ENCODE measurements around the gene PUDP.
"Not testable (repeated sequence)": the region's sequence is repeated elsewhere in the genome, so short reads cannot be mapped to it uniquely, and the experiment has no call there.

PUDP gene

GRCh38 chrX:7108030-7108429 is 39.9 kb downstream of the PUDP start:
- no peak overlapping the region for H3K4me3 ChIP-seq (ENCODE audit: control insufficient read depth, low read depth, low read length)
- TF ChIP-seq, protein P1, sequence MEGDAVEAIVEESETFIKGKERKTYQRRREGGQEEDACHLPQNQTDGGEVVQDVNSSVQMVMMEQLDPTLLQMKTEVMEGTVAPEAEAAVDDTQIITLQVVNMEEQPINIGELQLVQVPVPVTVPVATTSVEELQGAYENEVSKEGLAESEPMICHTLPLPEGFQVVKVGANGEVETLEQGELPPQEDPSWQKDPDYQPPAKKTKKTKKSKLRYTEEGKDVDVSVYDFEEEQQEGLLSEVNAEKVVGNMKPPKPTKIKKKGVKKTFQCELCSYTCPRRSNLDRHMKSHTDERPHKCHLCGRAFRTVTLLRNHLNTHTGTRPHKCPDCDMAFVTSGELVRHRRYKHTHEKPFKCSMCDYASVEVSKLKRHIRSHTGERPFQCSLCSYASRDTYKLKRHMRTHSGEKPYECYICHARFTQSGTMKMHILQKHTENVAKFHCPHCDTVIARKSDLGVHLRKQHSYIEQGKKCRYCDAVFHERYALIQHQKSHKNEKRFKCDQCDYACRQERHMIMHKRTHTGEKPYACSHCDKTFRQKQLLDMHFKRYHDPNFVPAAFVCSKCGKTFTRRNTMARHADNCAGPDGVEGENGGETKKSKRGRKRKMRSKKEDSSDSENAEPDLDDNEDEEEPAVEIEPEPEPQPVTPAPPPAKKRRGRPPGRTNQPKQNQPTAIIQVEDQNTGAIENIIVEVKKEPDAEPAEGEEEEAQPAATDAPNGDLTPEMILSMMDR (IDR thresholded peaks at IDR 0.05; ENCODE audit: control insufficient read depth, insufficient read depth, low read depth, low read length, missing control alignments): no peak
- no peak for DNase-seq (ENCODE audit: low read depth)

DNA sequence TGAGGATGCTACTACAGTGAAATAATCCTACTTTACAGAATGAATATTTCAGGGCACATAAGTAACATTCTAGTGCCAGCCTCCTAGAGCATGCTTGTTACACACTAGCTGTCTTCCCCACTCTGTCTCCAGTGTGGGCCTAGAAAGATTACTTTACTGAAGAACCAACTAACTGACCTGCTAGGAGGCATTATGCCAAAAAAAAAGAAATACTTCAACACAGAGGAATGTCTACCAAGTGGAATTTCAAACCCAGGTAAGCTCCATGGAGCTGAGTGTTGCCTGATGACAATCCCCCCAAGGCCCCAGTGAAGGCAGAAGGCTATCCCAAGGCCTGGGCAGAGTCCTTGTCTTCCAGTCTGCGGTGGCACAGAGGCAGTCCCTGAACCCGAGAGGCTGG is 41.3 kb downstream of the PUDP start:
- DNase-seq (ENCODE audit: low read depth): no peak
- TF ChIP-seq, protein P1 (IDR thresholded peaks at IDR 0.05; ENCODE audit: control insufficient read depth, insufficient read depth, low read depth, low read length, missing control alignments): no peak
- no peak overlapping the region for H3K4me3 ChIP-seq (ENCODE audit: control insufficient read depth, low read depth, low read length)

GRCh38 chrX:7102119-7102518 is 45.8 kb downstream of the PUDP start:
- TF ChIP-seq, protein P1 (IDR thresholded peaks at IDR 0.05; ENCODE audit: control insufficient read depth, insufficient read depth, low read depth, low read length, missing control alignments): no peak

DNA sequence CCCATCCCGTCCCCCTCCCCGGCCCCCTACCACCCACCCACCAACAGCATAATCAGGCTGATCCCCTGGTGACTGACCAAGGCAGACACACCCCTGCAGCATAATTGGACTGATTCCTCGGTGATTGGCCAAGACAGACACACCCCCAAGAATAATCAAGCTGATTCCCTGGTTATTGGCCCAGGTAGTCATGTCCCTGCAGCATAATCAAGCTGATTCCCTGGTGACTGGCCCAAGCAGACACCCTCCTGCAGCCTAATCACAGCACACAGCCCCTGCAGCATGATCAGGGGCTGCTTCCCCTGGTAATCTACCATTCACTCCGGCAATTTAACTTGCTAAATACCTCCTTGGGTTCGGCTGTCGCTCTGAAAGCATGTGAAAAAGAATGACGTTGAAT is 47.9 kb downstream of the PUDP start:
- TF ChIP-seq, protein P1 (IDR thresholded peaks at IDR 0.05; ENCODE audit: control insufficient read depth, insufficient read depth, low read depth, low read length, missing control alignments): no peak
- no peak overlapping the region for H3K4me3 ChIP-seq (ENCODE audit: control insufficient read depth, low read depth, low read length)

More at GRCh38 chrX:7102119-7102518, 45.8 kb downstream of the PUDP start:
- no peak overlapping the region for H3K4me3 ChIP-seq (ENCODE audit: control insufficient read depth, low read depth, low read length)
- DNase-seq (ENCODE audit: low read depth): no peak

GRCh38 chrX:7095657-7096056 is 52.3 kb downstream of the PUDP start:
- not testable (repeated sequence) for H3K4me3 ChIP-seq (ENCODE audit: control insufficient read depth, low read depth, low read length); DNase-seq (ENCODE audit: low read depth)

More for the DNA sequence above, 47.9 kb downstream of the PUDP start:
- no peak for DNase-seq (ENCODE audit: low read depth)

- TF ChIP-seq, protein P1 (IDR thresholded peaks at IDR 0.05; ENCODE audit: control insufficient read depth, insufficient read depth, low read depth, low read length, missing control alignments): no peak
- no peak for DNase-seq (ENCODE audit: low read depth)
- H3K4me3 ChIP-seq (ENCODE audit: control insufficient read depth, low read depth, low read length): no peak overlapping the region
Measured at GRCh38 chrX:7093305-7093704, 54.6 kb downstream of the PUDP start.

DNA sequence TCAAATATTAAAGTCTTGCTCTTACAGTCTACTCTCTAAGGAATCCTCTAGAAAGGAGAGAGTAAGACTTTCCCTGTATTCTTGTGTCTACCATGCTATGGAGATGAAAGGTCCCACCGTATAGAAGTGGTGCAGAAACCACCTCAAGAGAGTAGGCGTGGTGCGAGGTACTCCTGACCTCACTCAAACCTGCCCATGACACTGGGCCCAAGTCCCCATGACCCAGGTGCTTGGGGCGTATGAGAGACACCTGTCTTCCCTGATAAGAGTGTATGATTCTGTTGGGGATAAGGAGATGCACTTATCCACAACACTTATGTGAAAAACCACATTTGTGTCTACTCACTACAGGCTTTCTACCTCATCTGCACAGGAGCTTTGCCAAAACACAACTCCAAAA is 55.4 kb downstream of the PUDP start:
- no peak for DNase-seq (ENCODE audit: low read depth)
- H3K4me3 ChIP-seq (ENCODE audit: control insufficient read depth, low read depth, low read length): no peak overlapping the region
- TF ChIP-seq, protein P1 (IDR thresholded peaks at IDR 0.05; ENCODE audit: control insufficient read depth, insufficient read depth, low read depth, low read length, missing control alignments): no peak
